Measurements from ENCODE around the gene TP53RK.

GRCh38 chr20:46671866-46672542 is 17.2 kb downstream of the TP53RK start:
- no peak for TF ChIP-seq CTCF (IDR thresholded peaks at IDR 0.05)
- no peak for TF ChIP-seq POLR2A (IDR thresholded peaks at IDR 0.05)
- TF ChIP-seq EP300 (IDR thresholded peaks at IDR 0.05), result no peak
